OCI-LY7 (cell line): Measurements from ENCODE around the gene RAE1.

Experiments
- CTCF ChIP-seq: fragments of 200-600 bp; sonication (generic); conservative IDR thresholded peaks from 2 replicates; pipeline ENCODE4 v1.5.1; 2014; ENCODE audit warnings: mild to moderate bottlenecking, antibody characterized with exemption, low read length, moderate library complexity, mixed read lengths
- EZH2phosphoT487 ChIP-seq: fragments of 200-600 bp; sonication (generic); IDR thresholded peaks from 2 replicates; pipeline ENCODE4 v1.6.1; 2018; ENCODE audit warnings: low read depth, borderline replicate concordance, mild to moderate bottlenecking, mixed run types, antibody characterized with exemption, low read length, moderate library complexity, mixed read lengths

GRCh38 chr20:57408131-57408530 lies 57.1 kb downstream of the RAE1 start:
- no peak for TF ChIP-seq CTCF
- TF ChIP-seq EZH2phosphoT487: no peak
